Activated B cell treated with CpG ODN at 0.5 μM for 24 hours (primary cell): ENCODE results near the gene ANKRD13A. TPM values are rescaled to one million over a fixed set of nuclear protein-coding genes. Genes with fewer than 3 reads are reported as not detected.

Source experiments
- ATAC-seq: fragments of 200-7000 bp; cut with Tn5 transposase; one replicate; pipeline ENCODE4 v1.10.0; 2021; ENCODE audit warnings: low read depth, mild to moderate bottlenecking, moderate library complexity
- CTCF ChIA-PET: fragments of 350-600 bp; sonication (Branson Sonifier 250); formaldehyde crosslinking; loops from one replicate; lab custom pipeline; 2021; ENCODE audit warnings: antibody characterized with exemption; lab: Charles Lee
- POLR2A ChIA-PET: fragments of 350-600 bp; sonication (Branson Sonifier 250); formaldehyde crosslinking; loops from one replicate; lab custom pipeline; 2021; ENCODE audit warnings: antibody characterized with exemption; lab: Charles Lee
- DNase-seq: peaks from one replicate; pipeline ENCODE4 v3.0.0; 2022
- H3K27ac Mint-ChIP-seq: one replicate; pipeline ENCODE4 v1.8.0; 2020; ENCODE audit warnings: mixed read lengths
- H3K27me3 Mint-ChIP-seq: one replicate; pipeline ENCODE4 v1.8.0; 2021; ENCODE audit warnings: mixed read lengths
- H3K36me3 Mint-ChIP-seq: one replicate; pipeline ENCODE4 v1.8.0; 2021; ENCODE audit warnings: low read depth, mixed read lengths
- H3K4me1 Mint-ChIP-seq: one replicate; pipeline ENCODE4 v1.8.0; 2021; ENCODE audit warnings: mixed read lengths
- H3K4me3 Mint-ChIP-seq: one replicate; pipeline ENCODE4 v1.8.0; 2020; ENCODE audit warnings: mild to moderate bottlenecking, mixed read lengths
- H3K9me3 Mint-ChIP-seq: one replicate; pipeline ENCODE4 v1.8.0; 2020; ENCODE audit warnings: mixed read lengths
- CTCF ChIP-seq: fragments of 200-600 bp; IDR thresholded peaks from one replicate; pipeline ENCODE4 v1.8.0; 2022; ENCODE audit warnings: antibody characterized with exemption, mild to moderate bottlenecking
- intact Hi-C: fragments of 100-400 bp; cut with micrococcal nuclease; formaldehyde crosslinking; loops from one replicate; pipeline ENCODE4 v1.15.1; 2024
- total RNA-seq: library from RNA; stranded (reverse); gene quantifications from 2 replicates; pipeline ENCODE4 v1.2.3, GENCODE V29; 2022

Gene ANKRD13A
- total RNA-seq = 121 and 135 TPM in 2 replicates

GRCh38 chr12:109998904-109999648, at the start of gene ANKRD13A:
ANKRD13A (plus strand) TSS chr12:109999430; CDS start chr12:109999689, 259 bp downstream.
- no peaks in the 10 kb centered on the region for H3K9me3 Mint-ChIP-seq
- intact Hi-C loops = loop anchor here (1.0 to 10.0 kb wide), 5 partner anchors 13 to 1406 kb away; partner anchors contain the start of genes ATP2A2, C12orf76, GLTP and SH2B3

DNA sequence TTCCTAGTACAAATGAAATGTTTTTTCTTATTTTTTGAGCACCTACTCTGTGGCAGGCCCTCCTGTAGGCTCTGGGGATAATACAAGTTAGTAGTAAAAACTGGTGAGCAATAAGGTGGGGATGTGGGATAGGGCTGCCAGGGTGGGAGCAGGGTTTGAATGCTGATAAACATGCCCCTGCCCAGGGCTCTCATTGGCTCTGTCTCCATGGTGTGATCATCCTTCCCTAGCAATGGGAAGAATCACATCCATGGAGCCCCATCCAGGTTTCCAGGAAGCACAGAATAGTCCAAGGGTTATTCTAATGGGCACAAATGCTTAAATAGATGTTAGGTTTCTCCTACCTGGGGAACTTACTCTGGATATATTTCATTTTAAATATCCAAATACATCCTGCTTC, 48.6 kb upstream of the ANKRD13A start:
- Mint-ChIP-seq H3K27ac (peak overlapping the region; percentile 7), H3K27me3 (no peaks in the 10 kb centered on the region), H3K4me1 (peaks cover 38% of the 10 kb centered on the region), H3K36me3 (peaks cover 91% of the 10 kb centered on the region), H3K4me3 (no peak overlapping the region), H3K9me3 (no peaks in the 10 kb centered on the region)
- intact Hi-C loops = no loop called here
- no peak for DNase-seq
- no peak for TF ChIP-seq CTCF
- POLR2A ChIA-PET = no interaction called here
- CTCF ChIA-PET = no interaction called here
- ATAC-seq = no peak

More at GRCh38 chr12:109998904-109999648, at the start of gene ANKRD13A:
- ATAC-seq (peak; percentile 68), DNase-seq (peak; percentile 87)
- ChIA-PET CTCF (interaction anchor here (1.4 to 3.0 kb wide), 2 partner anchors 13 to 31 kb away, joined by 3 to 12 read pairs; no protein-coding TSS in a partner anchor), POLR2A (interaction anchor here (0.6 to 13.7 kb wide), 15 partner anchors 9 to 1593 kb away, joined by 3 to 251 read pairs (median 4); partner anchors contain the start of genes FAM216A and GPN3)
- no peak for TF ChIP-seq CTCF
- Mint-ChIP-seq H3K4me1 (peaks cover 85% of the 10 kb centered on the region), H3K27ac (peak within 1 kb of the TSS; percentile 98), H3K4me3 (peak within 1 kb of the TSS; percentile 99), H3K36me3 (peaks cover 29% of the 10 kb centered on the region), H3K27me3 (no peaks in the 10 kb centered on the region)

- no peak for TF ChIP-seq CTCF
- ATAC-seq = no peak
- Mint-ChIP-seq H3K4me1 (peaks cover 38% of the 10 kb centered on the region), H3K27ac (no peak overlapping the region), H3K4me3 (no peak overlapping the region), H3K36me3 (peaks cover 96% of the 10 kb centered on the region), H3K27me3 (no peaks in the 10 kb centered on the region), H3K9me3 (no peaks in the 10 kb centered on the region)
- CTCF ChIA-PET = no interaction called here
- DNase-seq = no peak
- intact Hi-C loops = no loop called here
- POLR2A ChIA-PET = no interaction called here
Observed at GRCh38 chr12:109951136-109951535, 48.1 kb upstream of the ANKRD13A start.

DNA sequence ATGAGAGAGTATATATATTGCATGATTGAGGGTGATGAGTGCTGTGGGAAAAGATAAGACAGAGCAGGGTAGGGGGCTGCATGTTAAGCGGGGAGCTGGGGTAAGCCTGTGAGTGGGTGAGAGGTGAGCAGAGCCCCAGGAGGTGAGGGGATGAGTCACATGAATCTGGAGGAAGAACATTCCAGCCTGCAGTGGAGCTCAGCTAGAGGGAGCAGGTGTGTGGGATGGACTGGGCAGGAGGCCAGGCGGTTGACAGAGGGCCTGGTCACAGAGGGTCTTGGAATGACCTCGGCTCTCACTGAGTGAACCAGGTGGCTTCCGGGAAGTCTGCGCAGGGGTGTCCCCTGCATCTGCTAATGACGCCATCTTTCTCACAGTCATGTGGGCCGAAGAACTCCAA, 47.5 kb upstream of the ANKRD13A start:
- DNase-seq = no peak
- H3K36me3 Mint-ChIP-seq = peaks cover 97% of the 10 kb centered on the region
- no peaks in the 10 kb centered on the region for H3K27me3 Mint-ChIP-seq
- H3K9me3 Mint-ChIP-seq = no peaks in the 10 kb centered on the region
- H3K4me1 Mint-ChIP-seq = peaks cover 34% of the 10 kb centered on the region
- CTCF ChIA-PET = no interaction called here
- H3K27ac Mint-ChIP-seq = peak overlapping the region; percentile 68
- TF ChIP-seq CTCF = no peak
- intact Hi-C loops = no loop called here
- POLR2A ChIA-PET = no interaction called here
- no peak for ATAC-seq
- H3K4me3 Mint-ChIP-seq = no peak overlapping the region

DNA sequence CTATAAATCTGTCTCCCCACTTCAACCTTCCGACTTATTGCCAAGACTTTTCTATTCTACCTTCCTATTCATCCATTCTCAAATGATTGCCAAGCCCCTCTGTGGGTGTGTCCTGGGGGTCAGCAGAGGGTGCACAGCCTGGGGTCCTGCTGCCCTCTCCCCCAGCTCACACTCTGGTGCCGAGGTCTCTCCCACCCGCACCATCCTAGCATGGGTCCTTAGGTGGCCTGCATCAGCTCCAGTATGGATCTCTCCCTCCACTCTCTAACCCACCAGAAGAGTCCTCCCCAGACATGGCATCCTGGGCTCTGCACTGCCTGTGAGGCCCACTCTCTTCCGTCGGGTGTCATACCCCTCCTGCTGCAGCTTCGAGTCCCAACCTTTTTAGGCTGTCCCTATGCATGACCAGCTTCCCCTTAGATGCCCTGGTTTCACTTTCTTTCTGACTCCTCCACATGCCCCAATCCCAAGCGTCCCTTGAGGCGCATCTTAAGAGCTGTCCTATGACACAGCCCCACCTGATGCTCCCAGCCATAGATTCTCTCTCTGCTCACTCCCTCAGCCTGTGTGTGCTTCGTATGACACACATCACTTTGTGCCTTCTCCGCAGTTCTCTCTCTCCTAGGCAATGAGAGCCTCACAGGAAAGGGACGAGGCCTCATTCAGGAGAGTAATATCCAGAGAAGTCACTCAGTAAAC, 46.9 kb upstream of the ANKRD13A start:
- no peak for TF ChIP-seq CTCF
- H3K27ac Mint-ChIP-seq = peak overlapping the region; percentile 68
- ATAC-seq (peak; percentile 94), DNase-seq (no peak)
- H3K27me3 Mint-ChIP-seq = no peaks in the 10 kb centered on the region
- CTCF ChIA-PET = no interaction called here
- no peak overlapping the region for H3K4me3 Mint-ChIP-seq
- no peaks in the 10 kb centered on the region for H3K9me3 Mint-ChIP-seq
- intact Hi-C loops = no loop called here
- peaks cover 29% of the 10 kb centered on the region for H3K4me1 Mint-ChIP-seq
- peaks cover 95% of the 10 kb centered on the region for H3K36me3 Mint-ChIP-seq
- POLR2A ChIA-PET = interaction anchor here (0.7 kb wide), 1 partner anchor 47 kb away, joined by 3 read pairs; the partner anchor contains the start of gene ANKRD13A
